Amniotic epithelial cell (primary cell): ENCODE data around the gene KRT7.

Experiments
- DNase-seq: peaks from one replicate; pipeline ENCODE4 v3.0.0-alpha.2; 2010; ENCODE audit warnings: low read depth

The KRT7 gene

GRCh38 chr12:52232674-52233461 lies at the start of gene KRT7:
KRT7 (plus strand) TSS chr12:52233243; CDS start chr12:52233297, 54 bp downstream.
- DNase-seq: no peak

DNA sequence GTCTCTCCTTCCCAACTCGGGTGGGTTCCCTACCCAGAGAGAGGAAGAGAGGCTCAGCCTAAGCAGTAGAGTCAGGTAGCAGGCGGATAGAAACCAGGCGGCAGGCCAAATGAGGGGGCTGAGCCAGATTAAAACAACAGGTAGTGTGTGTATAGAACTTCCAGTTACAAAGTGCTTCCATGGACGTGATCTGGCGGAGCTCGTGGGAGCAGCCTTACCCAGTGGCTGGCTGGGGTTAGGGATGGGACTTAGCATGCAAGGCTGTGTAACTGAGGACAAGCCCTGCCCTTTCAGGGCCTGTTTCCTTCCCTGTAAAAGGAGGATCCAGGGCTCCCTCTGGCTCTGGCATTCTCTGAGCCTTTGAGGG lies 49.5 kb upstream of the KRT7 start:
- no peak for DNase-seq

DNA sequence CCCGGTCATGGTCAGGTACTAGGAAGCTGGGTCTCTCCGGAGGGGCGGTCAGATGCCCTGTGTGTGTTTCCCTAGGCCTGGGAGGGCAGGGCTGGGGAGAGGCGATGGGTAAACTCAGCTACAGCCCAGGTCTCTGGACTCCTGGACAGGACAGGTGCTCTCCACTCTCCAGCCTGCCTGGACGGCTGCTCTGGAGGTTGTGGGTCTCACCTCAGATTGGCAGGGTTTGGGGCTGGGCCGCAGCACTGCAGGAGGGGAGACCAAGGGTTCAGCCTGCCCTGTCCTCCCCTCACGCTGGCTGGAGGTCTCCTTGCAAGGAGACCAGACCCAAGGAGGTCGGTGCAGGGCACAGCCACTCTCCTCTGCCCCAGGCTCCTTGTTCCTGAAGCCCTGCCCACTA lies 49.1 kb upstream of the KRT7 start:
- DNase-seq: no peak

DNA sequence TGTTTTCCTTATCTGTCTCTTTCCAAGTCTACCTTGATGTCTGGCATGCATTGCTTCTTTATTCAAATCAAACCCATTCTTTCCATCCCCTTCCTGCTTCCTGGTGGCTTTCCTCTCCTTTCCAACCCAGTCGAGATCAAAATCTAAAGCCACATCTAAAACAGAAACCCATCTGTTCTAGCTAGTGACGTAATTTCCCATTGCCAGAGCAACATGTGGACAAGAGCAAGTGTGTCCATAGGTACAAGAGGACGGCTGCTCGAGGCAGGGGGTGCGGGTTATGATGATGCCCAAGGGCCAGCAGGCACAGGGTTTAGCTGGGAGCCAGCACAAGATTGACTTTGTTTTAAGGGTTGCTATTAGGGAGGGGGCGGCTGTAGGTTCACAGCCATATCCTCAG lies 48.2 kb upstream of the KRT7 start:
- DNase-seq: no peak

GRCh38 chr12:52185400-52185967 lies 47.6 kb upstream of the KRT7 start:
- no peak for DNase-seq

GRCh38 chr12:52186118-52186840 lies 46.8 kb upstream of the KRT7 start:
- DNase-seq: peak; percentile 70

DNA sequence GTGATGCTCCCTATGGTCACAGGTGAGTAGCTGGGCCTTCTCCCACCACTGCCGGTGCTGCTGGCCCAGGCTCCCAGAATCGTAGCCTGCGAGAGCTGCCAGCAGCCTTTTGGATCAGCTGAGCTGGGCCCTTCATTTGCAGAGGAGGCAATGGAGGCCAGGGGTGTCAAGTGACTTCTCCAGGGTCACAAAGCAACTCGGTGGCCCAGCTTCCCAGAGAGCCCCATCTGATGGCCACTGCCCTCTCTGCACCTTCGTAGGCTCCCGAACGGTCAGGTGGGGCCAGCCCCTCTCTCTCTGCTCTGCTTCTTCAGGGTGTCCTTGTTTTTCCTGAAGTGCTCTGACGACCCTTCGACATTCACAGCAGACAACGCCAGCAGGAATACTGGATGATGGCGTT lies 45.8 kb upstream of the KRT7 start:
- DNase-seq: no peak

GRCh38 chr12:52187640-52188039 lies 45.4 kb upstream of the KRT7 start:
- DNase-seq: no peak

GRCh38 chr12:52188658-52189057 lies 44.4 kb upstream of the KRT7 start:
- no peak for DNase-seq

DNA sequence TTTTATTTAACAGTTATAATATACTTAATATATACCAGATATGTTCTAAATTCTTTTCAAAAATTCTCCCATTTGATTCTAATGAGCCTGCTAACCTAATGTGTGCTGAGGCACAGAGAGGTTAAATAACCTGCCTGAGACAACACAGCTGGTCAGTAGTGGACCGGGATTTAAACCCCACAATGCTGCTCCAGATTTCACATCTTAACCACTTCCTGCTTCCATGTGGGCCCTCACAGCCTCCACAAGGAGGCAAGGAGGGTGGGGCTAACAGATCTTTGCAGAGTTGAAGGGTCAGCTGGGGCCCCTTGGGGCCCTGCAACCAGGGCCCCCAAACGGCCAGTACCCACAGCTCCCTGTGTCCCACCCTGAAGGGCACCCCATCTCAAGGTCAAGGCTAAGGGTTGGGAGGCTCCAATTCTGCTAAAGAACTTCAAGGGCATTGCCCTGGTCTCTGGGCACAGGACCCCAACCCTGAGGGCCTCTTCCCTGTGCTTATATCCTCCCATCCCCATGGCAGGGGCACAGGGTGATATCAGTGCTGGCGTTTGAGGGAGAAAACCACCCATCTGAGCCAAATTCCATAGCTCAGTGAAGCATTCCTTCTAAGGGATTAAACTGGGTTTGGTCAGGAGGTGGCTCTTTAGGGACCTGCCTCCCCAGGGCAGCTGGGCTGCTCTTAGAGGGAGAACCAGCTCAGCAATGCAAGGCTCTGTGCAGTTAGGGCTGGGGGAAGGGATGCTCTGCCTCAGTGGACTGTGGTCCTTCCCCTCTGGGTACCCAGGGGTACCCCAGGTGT lies 43.5 kb upstream of the KRT7 start:
- peak; percentile 51 for DNase-seq

DNA sequence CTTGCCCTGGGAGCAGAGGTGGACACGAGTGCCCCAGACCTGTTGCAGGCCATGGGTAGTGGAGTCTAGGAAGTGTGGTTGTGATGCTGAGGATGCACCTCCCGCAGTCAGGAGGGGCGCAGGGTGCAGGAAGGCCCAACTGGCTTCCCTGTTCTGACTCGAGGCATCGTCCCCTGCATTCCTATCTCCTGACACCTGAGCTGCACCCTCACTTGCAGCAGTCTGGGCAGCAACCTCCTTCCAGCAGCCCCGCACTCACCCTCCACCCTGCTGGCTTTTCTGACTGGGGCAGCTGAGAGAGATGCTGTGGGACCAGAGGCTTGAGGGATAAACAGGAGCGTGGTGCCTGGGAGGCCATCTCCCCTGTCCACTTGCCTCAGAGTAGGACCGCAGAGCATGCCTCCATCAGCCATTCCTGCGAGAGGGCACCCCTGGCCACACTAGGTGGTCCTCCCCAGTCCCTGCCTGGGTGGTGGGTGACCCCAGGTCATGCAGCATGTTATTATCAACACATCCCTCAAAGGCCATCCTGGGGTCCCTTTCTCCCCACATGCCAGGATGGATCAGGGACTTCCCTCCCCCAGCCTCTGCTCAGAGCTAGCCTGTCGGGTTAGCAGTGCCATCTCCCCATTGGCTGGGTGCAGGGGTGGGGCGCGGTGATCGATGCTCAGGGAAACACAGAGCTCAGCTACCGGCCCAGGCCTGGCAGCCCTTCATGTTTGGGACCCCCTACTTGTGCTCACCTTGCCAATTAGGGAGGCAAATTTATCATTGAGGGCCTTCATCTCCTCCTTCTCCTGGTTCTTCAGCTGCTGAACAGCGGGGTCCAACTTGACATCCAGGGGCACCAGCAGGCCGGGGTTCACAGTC lies 41.9 kb upstream of the KRT7 start:
- DNase-seq: no peak

DNA sequence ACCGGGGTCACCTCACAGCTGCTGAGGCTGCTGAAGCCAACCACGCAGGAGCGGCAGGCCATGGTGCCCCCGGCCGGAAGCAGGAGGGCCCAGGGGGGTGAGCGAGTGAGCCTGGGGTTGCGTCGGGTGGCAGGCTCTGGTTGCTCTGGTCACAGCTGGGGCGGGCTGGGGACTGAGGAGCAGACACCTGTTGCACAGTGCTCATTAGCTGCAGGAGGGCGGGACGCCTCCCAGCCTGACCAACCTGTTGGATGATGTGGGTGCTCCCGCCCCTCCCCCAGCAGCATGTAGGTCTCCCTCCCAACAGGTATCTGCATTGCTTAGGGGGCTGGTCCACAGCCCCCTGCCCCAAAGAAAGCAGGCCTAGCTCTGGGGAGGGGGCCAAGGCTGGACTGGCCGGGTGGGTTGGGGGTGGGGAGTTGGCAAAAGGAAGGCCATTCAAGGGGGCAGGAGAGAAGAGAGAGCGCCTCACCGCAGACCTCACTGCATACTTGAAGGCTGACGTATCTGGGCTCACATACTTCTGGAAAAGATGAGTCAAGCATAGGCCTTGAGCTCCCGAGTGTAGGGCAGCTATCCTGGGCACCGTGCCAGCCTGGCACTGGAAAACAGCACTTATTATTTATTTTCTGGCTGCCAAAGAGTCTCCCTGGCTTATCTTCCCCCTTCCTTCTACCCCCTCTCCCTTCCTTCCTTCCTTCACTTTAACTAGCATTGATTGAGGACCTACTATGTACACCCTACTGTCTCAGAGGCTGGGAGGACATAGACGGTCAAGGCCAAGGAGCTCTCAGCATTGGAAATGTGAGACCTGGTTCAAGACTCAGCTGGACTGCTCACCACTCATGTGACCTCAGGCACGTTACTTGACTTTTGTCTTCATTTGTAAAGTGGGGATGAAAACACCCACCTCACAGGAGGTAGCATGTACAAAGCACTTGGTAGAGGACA lies 40.9 kb upstream of the KRT7 start, which contains the start of gene KRT80:
KRT80 (minus strand) TSS at position 174 of the 951 bp plus-strand sequence; CDS start at position 62, 112 bp downstream.
- DNase-seq: peak; percentile 99

- no peak for DNase-seq
Observed at GRCh38 chr12:52193532-52193931, 39.5 kb upstream of the KRT7 start.

- DNase-seq: peak; percentile 60
Observed at GRCh38 chr12:52193991-52194390, 39.1 kb upstream of the KRT7 start.

DNA sequence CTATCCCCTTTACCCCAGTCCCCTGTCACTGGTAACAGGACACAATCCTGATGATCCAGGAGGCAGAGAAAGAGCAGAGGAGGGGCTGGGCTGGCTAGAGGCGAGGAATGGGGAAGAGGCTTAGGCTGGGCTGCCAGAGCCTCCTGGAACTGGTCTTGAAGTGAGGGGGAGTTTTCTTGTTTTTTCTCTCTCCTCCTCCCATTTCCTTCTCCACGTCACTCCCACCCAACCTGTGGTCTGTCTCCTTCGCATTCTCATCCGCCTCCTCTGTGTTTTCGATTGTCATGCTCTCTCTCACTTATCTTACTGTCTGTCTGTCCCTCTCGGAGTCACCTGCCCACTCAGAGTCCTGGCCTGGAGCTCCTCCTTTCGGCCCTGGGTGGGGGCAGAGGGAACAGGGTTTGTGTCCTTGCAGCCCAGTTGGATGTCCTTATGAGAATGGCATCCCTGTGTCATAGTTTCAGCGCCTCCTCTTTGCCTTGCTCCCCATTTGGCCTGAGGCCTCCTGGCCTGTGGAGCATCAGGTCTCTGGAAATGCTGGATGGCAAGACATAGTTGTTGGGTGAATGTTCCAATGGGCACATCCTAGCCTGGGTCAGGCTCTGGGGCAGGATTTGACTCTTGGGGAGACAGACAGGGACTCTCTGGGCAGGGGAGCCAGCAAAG lies 37.8 kb upstream of the KRT7 start:
- DNase-seq: peak; percentile 92

GRCh38 chr12:52197371-52198231 lies 35.4 kb upstream of the KRT7 start:
- DNase-seq: peak; percentile 66

- DNase-seq: no peak
Observed at GRCh38 chr12:52198454-52199215, 34.4 kb upstream of the KRT7 start.
